Astrocyte of the spinal cord (primary cell): ENCODE results near the gene MATR3.

ENCODE experiments used
- DNase-seq: peaks from one replicate; pipeline ENCODE4 v3.0.0; 2011; ENCODE audit warnings: low read depth, low spot score
- H3K4me3 ChIP-seq: 2 replicates; pipeline ENCODE4 v1.5.1; 2011; ENCODE audit warnings: low read depth, mild to moderate bottlenecking, low read length, moderate library complexity
- CTCF ChIP-seq: IDR thresholded peaks from 2 replicates; pipeline ENCODE4 v1.5.1; 2012; ENCODE audit warnings: low read depth, mild to moderate bottlenecking, low read length, inconsistent platforms
- in situ Hi-C: cut with HindIII; loops from 2 replicates; pipeline ENCODE4 v1.10.0; 2017; ENCODE audit warnings: low sequenced_read_pairs

MATR3 gene

GRCh38 chr5:139293507-139294373 is at the start of gene MATR3:
Gene MATR3, plus strand, starts transcription at chr5:139293740. Its CDS starts 13,676 bp downstream, at chr5:139307416.
- H3K4me3 ChIP-seq = peak within 1 kb of the TSS; percentile 95
- in situ Hi-C loops = no loop called here
- no peak for TF ChIP-seq CTCF
- DNase-seq = peak; percentile 98

GRCh38 chr5:139245637-139246339 is 47.8 kb upstream of the MATR3 start:
- TF ChIP-seq CTCF = no peak
- DNase-seq = no peak
- in situ Hi-C loops = no loop called here
- no peak overlapping the region for H3K4me3 ChIP-seq

- no peak overlapping the region for H3K4me3 ChIP-seq
- in situ Hi-C loops = no loop called here
- no peak for DNase-seq
- TF ChIP-seq CTCF = no peak
These were observed 47.1 kb upstream of the MATR3 start for GRCh38 chr5:139246394-139246793.

- H3K4me3 ChIP-seq = no peak overlapping the region
- DNase-seq = no peak
- no peak for TF ChIP-seq CTCF
- in situ Hi-C loops = no loop called here
These were observed 44.6 kb upstream of the MATR3 start for GRCh38 chr5:139248826-139249453.

- peak; percentile 17 for TF ChIP-seq CTCF
These were observed 42.3 kb upstream of the MATR3 start for GRCh38 chr5:139251281-139251687.

GRCh38 chr5:139251695-139252288 is 41.7 kb upstream of the MATR3 start:
- no peak overlapping the region for H3K4me3 ChIP-seq
- no peak for TF ChIP-seq CTCF
- in situ Hi-C loops = no loop called here
- DNase-seq = no peak

More at GRCh38 chr5:139251281-139251687, 42.3 kb upstream of the MATR3 start:
- no peak for DNase-seq
- in situ Hi-C loops = no loop called here
- H3K4me3 ChIP-seq = no peak overlapping the region
